NCI-H146 treated with DMSO at 0.1 percent for 48 hours (cell line): ENCODE results near the gene SPOPL.

Experiments
- DNase-seq: peaks from one replicate; lab custom pipeline; 2025; ENCODE audit not compliant: unreplicated experiment; lab: John Stamatoyannopoulos, UW

SPOPL gene

DNA sequence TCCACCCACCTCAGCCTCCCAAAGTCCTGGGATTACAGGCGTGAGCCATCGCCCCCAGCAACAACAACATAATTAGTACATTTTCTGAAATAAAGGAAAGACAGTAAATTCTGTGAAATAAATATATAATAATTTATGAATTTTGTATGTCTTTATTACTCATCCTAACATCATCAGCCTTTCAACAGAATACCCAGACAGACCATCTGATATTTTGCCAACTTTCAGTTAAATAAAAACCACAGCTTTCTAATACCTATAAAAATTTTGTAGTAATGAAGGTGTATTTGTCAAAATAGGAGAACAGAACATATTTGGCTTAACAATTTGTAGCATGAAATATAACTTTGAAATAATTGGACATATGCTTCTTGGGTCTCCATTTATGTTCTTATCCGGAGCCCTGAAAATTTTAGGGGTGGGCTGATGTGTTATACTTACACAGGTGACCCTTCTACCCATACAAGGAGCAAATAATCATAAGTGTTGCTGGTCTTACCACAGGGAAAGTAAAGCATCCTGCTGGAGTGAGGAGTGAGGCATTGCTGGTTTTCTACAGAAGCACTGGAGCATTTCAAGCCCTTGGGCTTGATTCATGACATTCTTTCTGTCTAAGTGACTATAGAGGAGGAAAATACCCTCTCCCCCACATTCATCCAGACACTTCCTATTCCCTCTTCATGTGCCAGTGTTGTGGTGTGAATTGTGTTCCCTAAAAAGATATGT, 99.3 kb downstream of the SPOPL start:
- no peak for DNase-seq

DNA sequence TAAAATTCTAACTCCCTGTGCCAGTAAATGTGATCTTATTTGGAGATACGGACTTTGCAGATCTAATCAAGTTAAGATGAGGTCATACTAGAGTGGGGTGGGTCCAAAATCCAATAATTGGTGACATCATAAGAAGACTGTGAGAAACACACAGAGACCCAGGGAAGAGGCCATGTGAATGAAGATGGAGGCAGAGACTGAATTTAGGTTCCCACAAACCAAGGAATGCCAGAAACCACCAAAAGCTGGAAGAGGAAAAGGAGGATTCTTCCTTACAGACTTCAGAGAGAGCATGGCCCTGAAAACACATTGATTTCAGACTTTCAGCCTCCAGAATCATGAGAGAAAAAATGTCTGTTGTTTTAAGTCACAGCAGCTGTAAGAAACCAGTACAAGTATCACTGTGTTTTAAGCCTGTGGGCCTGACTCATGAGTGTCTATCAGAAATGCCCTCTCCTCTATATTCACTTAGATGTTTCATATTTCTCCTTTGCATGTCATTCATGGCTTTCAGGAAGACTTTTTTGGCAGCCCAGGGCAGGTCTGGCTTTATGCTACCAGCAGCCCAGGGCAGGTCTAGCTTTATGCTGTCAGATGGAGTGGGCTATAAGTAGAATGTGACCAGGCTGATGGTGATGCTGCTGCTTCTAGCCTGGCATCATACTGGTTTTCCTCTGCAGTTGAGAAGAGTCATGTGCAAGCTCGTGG, 100.0 kb downstream of the SPOPL start:
- DNase-seq = no peak

DNA sequence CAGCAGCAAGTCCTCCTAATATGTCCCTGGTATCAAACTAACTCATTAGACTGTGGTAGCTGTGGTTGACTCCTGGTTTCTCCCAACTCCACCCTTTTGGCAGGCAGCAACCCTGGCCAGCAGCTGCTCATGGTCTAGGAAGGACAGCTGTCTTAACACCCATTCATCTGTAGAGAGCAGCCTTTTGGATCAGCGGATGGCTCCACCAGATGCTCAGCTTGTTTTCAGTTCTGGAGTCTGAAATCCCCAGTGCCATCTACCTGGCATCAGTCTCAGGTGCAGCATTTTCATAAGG, 100.5 kb downstream of the SPOPL start:
- DNase-seq = peak; percentile 31

DNA sequence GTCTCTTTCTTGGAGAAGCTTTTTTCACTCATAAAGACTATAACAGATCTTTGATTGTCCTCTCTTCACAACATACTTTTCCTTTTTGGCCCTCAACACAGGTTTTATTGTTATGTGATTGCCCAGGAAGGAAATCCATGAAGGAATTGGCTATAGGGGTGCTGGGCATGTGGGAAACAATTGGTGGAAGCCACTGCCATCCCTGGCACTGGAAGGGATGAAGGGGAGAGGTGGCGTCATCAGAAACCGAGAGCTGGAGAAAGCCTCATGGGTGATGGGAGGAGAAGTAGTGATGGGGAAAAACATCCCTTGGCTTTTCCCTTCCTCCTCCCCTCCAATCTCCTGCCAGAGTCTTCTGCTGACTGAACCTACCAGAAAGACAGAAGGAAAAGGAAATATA, 106.2 kb downstream of the SPOPL start:
- no peak for DNase-seq

DNA sequence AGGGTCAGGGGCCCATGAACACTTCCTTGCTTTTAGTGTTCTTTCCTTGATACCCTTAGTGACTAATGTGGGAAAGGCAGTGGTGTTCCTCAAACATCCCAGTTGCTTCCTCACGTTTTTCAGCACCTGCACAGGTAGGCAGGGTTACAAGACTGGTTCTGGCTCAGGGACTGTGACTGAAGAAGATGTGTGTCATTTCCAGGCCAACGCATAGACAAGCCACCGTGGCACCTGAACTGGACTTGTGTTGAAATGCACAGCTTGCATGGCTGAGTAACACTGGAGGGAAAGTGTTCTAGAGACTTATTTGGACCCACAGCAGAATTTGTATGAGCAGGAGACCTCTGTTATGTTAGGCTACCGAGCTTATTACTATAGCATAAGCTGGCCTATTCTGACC, 107.9 kb downstream of the SPOPL start:
- DNase-seq = no peak

DNA sequence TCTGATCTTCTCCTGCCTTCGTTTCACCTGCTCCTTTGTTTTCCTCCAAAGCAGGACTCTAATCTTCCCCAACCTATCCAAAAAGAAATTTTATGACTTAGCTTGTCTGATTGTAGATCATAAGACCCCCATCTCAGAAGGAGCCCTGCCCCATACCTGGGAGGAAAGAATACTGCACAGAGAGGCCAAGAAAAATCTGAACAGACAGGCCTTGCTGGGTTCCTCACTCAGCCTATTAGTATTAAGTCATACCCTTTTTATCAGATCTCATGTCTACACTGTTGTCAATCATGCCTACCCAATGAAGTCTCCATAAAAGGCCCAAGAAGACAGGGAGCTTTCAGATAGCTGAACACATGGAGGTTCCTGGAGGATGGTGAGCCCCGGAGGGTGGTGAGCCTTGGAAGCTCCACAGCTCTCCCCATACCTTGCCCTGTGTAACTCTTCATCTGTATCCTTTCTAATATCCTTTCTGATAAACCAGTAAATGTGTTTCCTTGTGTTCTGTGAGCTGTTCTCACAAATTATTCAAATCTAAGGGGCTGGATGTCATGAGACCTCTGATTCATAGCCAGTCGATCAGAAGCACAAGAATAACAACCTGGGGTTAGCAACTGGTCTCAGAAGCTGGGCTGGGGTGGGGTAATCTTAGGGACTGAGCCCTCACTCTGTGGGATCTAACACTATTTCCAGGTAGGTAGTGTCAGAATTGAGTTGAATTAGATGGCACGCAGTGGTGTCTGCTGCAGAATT, 108.8 kb downstream of the SPOPL start:
- DNase-seq = no peak

DNA sequence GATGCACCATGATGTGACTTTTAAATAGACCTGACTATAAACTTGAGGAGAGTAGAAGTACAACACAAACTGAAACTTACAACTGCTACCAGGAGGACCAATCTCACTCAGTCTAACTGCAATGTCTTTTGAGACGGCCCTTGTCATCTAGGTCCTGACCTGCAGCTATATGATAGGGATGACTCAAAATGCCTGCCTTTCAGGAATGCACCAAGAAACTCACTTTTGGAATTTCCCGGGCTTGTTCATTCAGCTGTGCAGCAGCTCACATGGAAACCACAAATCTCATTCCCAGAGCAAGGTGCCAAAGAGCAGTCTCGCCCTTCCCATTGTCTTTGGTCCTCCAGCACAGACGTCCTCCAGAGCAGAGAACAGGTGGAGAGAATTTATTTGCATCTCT, 113.7 kb downstream of the SPOPL start:
- no peak for DNase-seq

DNA sequence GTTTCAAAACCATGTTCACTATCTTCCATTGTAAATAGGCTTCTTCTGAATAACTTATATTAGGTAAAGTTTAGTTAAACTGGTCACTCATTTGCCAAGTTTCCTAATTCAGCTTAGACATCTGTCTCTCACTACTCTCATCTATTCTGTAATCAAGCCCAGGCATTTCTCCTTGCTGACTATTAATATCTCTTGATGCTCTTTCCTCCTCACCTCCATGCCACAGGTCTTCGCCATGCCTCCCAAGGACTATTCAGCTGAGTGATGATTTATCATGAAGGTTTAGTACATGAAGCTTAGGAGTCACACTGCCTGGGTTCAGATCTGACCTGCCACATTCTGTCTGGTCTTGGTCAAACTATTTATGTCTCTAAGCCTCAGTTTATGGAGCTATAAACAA, 115.5 kb downstream of the SPOPL start:
- DNase-seq = no peak

DNA sequence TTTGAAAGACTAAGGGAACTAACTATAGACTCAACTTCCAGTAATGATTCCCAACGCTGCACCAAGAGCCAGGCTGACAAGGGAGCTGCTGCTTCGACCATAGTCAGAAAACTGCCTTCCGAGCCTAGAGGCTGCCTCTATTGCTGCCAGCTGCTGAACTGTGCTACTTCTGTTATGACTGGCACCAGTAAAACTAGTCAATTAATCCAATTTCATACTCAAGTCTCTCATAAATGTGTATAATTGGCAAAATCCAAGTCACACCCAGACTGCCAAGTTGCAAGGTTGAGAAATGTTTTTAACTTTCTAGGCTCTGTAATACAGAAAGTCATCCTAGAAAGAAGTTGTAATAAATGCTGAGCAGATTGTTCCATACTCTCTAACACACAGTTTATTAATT, 117.4 kb downstream of the SPOPL start:
- DNase-seq = no peak

DNA sequence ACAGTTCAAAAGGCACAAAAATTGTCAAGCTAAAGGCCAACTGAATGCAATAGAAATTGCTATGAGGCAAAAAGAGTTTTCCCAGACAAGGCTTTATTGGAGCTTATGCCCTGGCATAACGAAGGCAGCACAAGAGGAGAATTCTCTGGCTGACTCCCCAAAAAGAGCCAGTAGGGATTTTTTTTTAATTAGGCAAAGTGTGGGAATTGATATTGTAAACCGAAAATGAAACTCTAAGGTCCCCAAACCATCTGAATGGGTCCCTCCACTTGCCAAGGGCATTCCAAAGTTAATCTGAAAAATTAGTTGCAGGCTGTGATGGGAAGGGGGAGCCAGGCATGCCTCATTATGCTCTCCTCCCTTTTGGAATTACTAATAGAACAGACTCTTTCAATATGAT, 118.9 kb downstream of the SPOPL start:
- no peak for DNase-seq

DNA sequence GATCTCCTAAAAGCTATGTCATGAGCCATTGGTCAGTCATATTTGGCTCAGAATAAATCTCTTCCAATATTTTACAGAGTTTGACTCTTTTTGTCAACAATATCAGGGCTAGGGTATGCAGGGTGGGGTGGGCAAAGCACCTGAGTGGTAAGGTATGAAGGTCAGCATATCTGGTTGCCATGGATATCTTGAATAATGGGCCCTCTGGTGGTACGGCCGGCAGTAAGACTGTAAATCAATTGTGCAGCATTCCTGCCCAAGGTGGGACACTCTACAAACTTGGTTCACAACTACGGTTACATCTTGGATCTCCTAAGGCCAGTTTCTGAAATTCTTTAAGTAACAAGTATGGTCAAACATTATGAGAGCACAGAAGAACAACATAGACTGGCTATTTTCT, 119.6 kb downstream of the SPOPL start:
- DNase-seq = no peak

DNA sequence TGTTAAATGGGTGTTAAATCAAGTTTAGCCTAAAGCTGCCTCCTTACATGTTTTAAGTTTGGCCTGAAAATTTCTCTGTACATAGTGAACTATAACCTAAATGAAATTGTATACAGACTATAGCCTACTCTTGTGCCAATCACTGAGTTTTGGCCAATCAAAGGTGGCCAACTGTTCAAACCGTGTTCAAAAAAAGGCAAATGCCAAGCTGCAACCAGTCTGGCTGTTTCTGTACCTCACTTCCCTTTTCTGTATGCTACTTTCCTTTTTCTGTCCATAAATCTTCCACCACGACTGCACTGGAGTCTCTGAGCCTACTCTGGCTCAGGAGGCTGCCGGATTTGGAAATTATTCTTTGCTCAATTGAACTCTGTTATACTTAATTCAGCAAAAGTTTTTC, 121.0 kb downstream of the SPOPL start:
- DNase-seq = no peak
